Dendritic cell treated with granulocyte-macrophage colony-stimulating factor and Interleukin-4, amounts not matched to agents 40 ng/mL and 50 ng/mL, for 4 days (primary cell): Measurements from ENCODE around the gene APBA2.

Source experiments
- H3K27ac Mint-ChIP-seq: one replicate; pipeline ENCODE4 v1.8.0; 2022; ENCODE audit warnings: mild to moderate bottlenecking, mixed read lengths
- H3K27me3 Mint-ChIP-seq: one replicate; pipeline ENCODE4 v1.8.0; 2022; ENCODE audit warnings: mild to moderate bottlenecking, mixed read lengths
- H3K36me3 Mint-ChIP-seq: one replicate; pipeline ENCODE4 v1.8.0; 2022; ENCODE audit warnings: low read depth, mixed read lengths
- H3K4me1 Mint-ChIP-seq: one replicate; pipeline ENCODE4 v1.8.0; 2022; ENCODE audit warnings: low read depth, mixed read lengths
- H3K4me3 Mint-ChIP-seq: one replicate; pipeline ENCODE4 v1.8.0; 2022; ENCODE audit warnings: mild to moderate bottlenecking, moderate library complexity, mixed read lengths
- H3K9me3 Mint-ChIP-seq: one replicate; pipeline ENCODE4 v1.8.0; 2022; ENCODE audit warnings: mixed read lengths
- intact Hi-C: fragments of 100-400 bp; cut with micrococcal nuclease; formaldehyde crosslinking; loops from one replicate; pipeline ENCODE4 v1.15.0; 2022

The APBA2 gene

DNA sequence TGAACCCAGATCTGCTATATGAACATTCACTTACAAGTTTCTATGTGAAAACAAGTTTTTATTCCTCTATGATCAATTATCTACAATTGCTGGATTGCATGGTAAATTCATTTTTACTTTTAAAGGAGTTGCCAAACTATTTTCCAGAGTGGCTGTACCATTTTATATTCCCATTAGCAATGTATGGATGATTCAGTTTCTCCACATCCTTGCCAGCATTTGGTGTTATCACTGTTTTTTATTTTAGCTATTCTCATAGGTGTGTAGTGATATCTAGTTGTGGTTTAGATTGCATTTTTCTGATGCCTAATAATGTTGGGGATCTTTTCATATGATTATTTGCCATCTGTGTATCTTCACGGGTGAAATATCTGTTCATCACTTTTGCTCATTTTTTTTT, 78.3 kb downstream of the APBA2 start:
- H3K27me3 Mint-ChIP-seq = peaks cover 7% of the 10 kb centered on the region
- H3K4me1 Mint-ChIP-seq = no peaks in the 10 kb centered on the region
- H3K27ac Mint-ChIP-seq = no peak overlapping the region

DNA sequence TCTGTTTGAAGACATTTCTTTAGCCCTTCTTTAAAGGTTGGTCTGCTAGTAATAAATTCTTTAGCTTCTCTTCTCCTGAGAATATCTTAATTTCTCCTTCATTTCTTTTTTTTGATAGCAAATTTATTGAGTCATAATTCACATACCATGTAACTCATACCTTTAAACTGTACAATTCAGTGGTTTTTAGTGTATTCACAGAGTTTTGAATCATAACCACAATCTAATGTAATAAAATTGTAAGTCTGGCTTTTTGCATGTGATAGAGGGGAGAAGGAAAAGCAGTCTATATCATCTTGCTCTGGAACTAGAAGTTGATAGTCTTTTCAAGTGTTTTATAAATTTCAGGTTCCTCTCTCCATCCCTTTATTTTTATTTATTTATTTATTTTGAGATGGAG, 81.3 kb downstream of the APBA2 start:
- no peaks in the 10 kb centered on the region for H3K4me1 Mint-ChIP-seq
- H3K27ac Mint-ChIP-seq = no peak overlapping the region
- intact Hi-C loops = no loop called here
- no peaks in the 10 kb centered on the region for H3K36me3 Mint-ChIP-seq
- no peaks in the 10 kb centered on the region for H3K9me3 Mint-ChIP-seq
- peaks cover 5% of the 10 kb centered on the region for H3K27me3 Mint-ChIP-seq
- no peak overlapping the region for H3K4me3 Mint-ChIP-seq

More for the DNA sequence above, 78.3 kb downstream of the APBA2 start:
- Mint-ChIP-seq H3K36me3 (no peaks in the 10 kb centered on the region), H3K9me3 (no peaks in the 10 kb centered on the region), H3K4me3 (no peak overlapping the region)
- intact Hi-C loops = no loop called here

DNA sequence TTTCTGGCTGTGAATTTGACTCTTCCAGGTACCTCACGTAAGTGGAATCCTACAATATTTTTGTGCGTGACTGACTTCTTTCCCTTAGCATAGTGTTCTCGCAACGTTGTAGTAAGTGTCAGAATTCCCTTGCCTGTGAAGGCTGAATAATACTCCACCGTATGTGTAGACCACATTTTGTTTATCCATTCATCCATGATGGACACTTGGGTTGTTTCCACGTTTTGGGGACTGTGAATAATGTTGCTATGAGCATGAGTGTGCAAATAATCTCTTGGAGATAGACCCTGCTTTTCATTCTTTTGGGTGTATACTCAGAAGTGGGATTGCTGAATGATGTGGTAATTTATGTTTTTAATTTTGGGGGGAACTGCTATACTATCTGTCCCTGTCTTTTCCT, 82.2 kb downstream of the APBA2 start:
- Mint-ChIP-seq H3K4me1 (no peaks in the 10 kb centered on the region), H3K27ac (no peak overlapping the region), H3K27me3 (peaks cover 6% of the 10 kb centered on the region), H3K9me3 (no peaks in the 10 kb centered on the region), H3K36me3 (no peaks in the 10 kb centered on the region), H3K4me3 (no peak overlapping the region)
- intact Hi-C loops = no loop called here

DNA sequence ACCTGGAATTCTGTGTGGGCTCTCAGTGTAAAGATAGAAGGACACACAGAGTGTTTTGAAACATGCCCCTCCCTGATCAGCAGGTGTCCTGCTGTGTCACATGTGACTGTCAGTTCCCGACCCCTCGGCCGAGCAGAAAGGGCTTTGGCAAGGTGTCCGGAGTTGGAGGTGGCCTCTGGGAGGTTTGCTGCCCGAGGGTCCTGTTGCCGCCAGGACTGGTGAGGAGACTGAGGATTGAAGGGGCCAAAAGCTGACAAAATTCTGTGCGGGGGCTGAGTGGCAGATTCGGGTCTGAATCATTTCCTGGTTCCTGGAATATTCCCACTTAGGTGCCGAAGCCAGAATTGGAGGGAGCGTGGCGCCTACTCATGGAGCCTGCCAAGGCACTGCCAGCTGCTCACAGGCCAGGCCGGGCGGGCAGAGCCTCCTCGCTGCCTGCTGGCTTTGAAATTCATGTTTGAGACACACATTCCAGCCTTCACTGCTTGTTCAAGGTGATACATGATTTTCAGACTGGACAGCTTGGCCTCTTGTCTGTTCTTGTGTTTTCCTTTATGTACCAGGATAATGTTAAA, 83.8 kb downstream of the APBA2 start:
- no peak overlapping the region for H3K4me3 Mint-ChIP-seq
- no peak overlapping the region for H3K27ac Mint-ChIP-seq
- no peaks in the 10 kb centered on the region for H3K9me3 Mint-ChIP-seq
- no peaks in the 10 kb centered on the region for H3K36me3 Mint-ChIP-seq
- peaks cover 8% of the 10 kb centered on the region for H3K27me3 Mint-ChIP-seq
- H3K4me1 Mint-ChIP-seq = no peaks in the 10 kb centered on the region
- intact Hi-C loops = no loop called here

DNA sequence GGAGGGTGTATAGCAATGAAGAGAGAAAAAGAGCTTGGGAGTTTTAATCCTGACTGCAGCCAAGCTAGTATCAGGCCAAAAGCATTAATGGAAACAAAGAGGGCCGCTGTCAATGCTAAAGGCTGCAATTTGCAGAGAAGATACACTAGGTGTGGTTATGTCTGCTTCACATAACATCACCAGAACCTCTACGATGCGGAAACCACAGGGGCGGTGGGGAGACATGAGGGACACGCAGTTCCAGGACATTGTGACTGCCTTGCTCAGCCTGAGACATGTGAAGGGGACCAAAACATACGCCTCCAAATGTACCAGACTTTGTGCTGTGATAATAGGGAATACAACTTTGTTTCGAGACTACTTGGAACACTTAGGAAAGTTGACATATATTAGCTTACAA, 88.4 kb downstream of the APBA2 start:
- intact Hi-C loops = no loop called here
- Mint-ChIP-seq H3K36me3 (no peaks in the 10 kb centered on the region), H3K9me3 (no peaks in the 10 kb centered on the region), H3K27me3 (peaks cover 3% of the 10 kb centered on the region), H3K4me3 (no peak overlapping the region), H3K27ac (no peak overlapping the region), H3K4me1 (no peaks in the 10 kb centered on the region)

DNA sequence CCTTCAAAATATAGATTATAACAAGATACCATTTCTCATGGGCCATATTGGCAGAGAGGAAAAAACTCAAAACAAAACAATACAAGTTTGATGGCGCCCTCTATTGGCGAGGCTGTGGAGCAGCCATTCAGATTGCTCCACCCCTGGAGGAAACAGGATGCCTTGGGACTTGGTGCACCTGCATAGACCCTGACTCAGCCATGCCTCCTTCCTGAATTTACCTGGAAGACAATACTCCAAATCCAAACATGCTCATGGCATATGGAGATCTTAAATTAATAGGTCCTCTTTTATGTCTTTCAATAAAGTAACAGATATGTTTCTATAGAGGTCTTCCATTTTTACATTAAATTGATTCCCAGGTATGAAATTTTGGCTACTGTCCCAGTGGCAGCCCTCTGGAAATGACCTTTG, 90.0 kb downstream of the APBA2 start:
- Mint-ChIP-seq H3K36me3 (no peaks in the 10 kb centered on the region), H3K27me3 (peaks cover 5% of the 10 kb centered on the region), H3K4me1 (no peaks in the 10 kb centered on the region), H3K4me3 (no peak overlapping the region), H3K27ac (no peak overlapping the region), H3K9me3 (no peaks in the 10 kb centered on the region)
- intact Hi-C loops = no loop called here

DNA sequence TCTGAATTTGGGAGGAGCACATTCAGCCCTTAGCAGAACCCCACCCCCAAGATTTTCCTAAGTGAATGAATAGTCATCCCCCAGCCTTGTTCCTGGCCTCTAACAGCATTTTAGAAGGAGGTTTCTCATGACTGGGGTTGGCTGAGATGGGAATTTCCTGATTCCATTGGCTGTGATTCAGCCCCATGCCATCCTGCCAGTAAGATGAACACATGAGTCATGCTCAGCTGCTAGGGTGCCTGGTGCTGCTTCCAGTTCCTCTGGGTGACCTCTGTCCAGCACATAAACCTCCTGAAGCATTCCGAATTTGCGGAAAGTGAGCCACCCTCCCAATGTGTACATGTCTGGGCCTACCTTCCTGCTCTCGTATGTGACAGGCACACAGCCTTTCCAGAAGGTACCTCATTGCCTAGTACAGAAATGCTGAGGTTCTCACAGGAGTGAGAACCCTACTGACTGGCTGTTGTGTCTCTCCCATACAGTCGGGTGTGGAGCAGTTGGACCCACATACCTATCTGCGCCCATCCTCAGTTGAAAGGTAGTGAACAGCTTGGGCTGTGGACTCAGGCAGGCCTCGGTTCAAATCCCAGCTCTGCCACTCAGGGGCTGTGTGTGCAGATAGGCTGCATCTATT, 91.7 kb downstream of the APBA2 start:
- Mint-ChIP-seq H3K9me3 (no peaks in the 10 kb centered on the region), H3K4me3 (no peak overlapping the region), H3K36me3 (no peaks in the 10 kb centered on the region), H3K27ac (no peak overlapping the region), H3K4me1 (no peaks in the 10 kb centered on the region), H3K27me3 (peaks cover 5% of the 10 kb centered on the region)
- intact Hi-C loops = no loop called here

DNA sequence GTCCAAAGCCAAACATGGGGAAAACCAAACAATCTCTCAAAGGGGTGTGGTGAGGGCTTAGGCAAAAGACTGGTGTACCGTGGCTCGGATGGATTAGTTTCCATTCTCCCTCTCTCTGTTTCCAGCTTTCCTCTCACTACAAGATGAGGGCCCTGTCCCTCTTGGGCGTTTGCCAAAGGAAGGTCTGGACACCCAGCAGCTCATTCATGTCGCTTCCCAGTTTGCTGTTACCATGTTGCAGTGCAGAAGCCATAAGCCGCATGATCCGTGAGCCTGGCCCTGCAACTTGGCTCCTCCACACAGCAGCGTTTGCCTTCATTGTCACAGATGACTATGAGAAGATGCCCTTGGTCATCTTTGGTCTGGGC, 92.2 kb downstream of the APBA2 start:
- Mint-ChIP-seq H3K4me1 (no peaks in the 10 kb centered on the region), H3K27ac (no peak overlapping the region), H3K27me3 (peaks cover 3% of the 10 kb centered on the region), H3K9me3 (no peaks in the 10 kb centered on the region), H3K4me3 (no peak overlapping the region), H3K36me3 (no peaks in the 10 kb centered on the region)
- intact Hi-C loops = no loop called here

DNA sequence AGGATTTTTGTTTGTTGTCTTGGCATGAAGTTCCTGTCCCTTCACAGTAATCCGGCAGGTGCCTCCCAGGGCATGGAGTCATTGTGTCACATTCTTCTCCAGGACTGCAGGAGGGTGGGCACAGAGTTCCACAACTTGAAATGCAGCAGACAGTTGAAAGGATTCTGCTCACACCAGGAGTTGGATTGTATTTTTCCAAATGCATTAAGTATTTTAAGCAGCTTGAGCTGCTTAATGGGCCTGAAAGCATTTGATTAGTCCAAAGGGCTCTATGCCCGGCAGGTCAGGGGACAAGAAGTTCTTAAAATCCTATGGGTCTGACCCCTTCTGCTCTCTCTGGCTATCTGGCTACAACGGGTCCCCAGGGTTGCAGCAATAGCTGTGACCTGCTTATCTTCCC, 92.9 kb downstream of the APBA2 start:
- Mint-ChIP-seq H3K9me3 (no peaks in the 10 kb centered on the region), H3K27ac (no peak overlapping the region), H3K36me3 (no peaks in the 10 kb centered on the region), H3K27me3 (peaks cover 3% of the 10 kb centered on the region), H3K4me1 (no peaks in the 10 kb centered on the region), H3K4me3 (no peak overlapping the region)
- intact Hi-C loops = no loop called here

DNA sequence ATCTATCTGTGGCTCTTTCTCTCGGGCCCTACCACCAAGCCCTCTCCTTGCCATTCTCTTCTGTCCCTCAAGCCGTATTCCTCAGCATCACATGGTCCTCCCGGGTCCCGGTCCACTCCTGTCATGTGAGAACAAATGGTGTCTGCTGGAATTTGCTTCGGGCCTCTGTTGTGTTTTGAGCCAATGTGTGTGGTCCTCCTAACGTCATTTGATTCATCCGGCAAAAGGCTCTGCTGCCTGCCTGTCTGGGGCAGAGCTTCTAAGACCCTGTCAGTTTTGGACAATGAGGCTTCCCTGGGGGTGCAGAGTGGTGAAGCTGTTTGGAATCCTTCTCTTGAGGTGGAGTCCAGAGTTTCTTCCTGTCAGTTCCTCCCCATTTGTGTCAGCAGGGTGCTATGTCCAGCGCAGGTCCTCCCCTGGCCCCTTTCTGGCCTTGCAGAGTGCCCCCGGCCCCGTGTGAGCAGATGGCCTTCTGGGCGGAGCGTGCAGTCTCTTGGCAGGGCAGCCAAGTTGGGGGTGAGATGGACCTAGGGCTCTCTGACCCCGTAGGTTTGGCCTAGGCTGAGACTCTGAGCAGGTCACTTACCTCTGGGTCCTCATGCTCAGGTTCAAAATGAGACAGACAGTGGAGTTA, 93.6 kb downstream of the APBA2 start:
- Mint-ChIP-seq H3K27me3 (peaks cover 4% of the 10 kb centered on the region), H3K4me1 (no peaks in the 10 kb centered on the region)
- intact Hi-C loops = no loop called here

DNA sequence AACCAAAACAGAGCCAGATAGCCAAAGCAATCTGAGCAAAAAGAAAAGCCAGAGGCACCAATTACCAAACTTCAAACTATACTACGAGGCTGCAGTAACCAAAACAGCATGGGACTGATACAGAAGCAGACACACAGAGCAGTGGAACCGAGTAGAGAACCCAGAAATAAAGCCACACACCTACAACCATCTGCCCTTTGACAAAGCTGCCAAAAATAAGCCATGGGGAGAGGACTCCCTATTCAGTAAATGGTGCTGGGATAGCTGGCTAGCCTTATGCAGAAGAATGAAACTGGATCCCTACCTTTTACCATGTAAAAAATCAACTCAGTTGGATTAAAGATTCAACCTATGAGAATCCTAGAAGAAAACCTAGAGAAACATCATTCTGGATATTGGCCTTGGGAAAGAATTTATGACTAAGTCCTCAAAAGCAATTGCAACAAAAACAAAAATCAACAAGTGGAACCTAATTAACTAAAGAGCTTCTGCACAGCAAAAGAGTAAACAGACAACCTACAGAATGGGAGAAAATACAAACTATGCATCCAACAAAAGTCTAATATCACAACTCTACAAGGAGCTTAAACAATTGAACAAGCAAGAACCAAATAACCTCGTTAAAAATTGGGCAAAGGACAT, 95.1 kb downstream of the APBA2 start:
- no peak overlapping the region for H3K4me3 Mint-ChIP-seq
- intact Hi-C loops = no loop called here
- no peaks in the 10 kb centered on the region for H3K4me1 Mint-ChIP-seq
- no peak overlapping the region for H3K27ac Mint-ChIP-seq
- H3K9me3 Mint-ChIP-seq = no peaks in the 10 kb centered on the region
- no peaks in the 10 kb centered on the region for H3K36me3 Mint-ChIP-seq
- peaks cover 9% of the 10 kb centered on the region for H3K27me3 Mint-ChIP-seq

More for the DNA sequence above, 93.6 kb downstream of the APBA2 start:
- Mint-ChIP-seq H3K4me3 (no peak overlapping the region), H3K27ac (no peak overlapping the region), H3K36me3 (no peaks in the 10 kb centered on the region), H3K9me3 (no peaks in the 10 kb centered on the region)

DNA sequence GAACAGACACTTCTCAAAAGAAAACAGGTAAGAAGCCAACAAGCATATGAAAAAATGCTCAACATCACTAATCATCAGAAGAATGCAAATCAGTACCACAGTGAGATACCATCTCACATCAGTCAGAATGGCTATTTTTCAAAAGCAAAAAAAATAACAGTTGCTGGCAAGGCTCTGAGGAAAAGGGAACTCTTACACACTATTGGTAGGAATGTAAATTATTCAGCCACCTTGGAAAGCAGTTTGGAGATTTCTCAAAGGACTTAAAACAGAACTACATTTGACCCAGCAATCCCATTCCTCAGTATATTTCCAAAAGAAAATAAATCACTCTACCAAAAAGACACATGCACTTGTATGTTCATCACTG, 95.6 kb downstream of the APBA2 start:
- H3K4me1 Mint-ChIP-seq = no peaks in the 10 kb centered on the region
- intact Hi-C loops = no loop called here
- peaks cover 9% of the 10 kb centered on the region for H3K27me3 Mint-ChIP-seq
- H3K36me3 Mint-ChIP-seq = no peaks in the 10 kb centered on the region
- no peaks in the 10 kb centered on the region for H3K9me3 Mint-ChIP-seq
- no peak overlapping the region for H3K4me3 Mint-ChIP-seq
- H3K27ac Mint-ChIP-seq = no peak overlapping the region

DNA sequence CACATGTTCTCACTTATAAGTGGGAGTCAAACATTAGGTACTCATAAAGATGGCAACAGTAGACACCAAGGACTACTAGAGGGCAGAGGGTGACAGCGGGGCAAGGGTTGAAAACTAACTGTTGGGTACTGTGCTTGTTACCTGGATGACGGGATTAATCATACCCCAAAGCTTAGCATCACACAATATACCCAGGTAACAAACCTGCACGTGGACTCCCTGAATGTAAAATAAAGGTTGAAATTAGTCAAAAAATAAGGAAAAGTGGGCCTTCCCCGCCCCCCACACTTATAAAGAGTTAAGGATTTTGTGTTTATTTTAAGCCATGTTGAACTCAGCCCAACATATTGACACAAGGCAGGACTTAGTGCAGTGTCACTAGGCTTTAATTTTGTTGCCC, 96.1 kb downstream of the APBA2 start:
- intact Hi-C loops = no loop called here
- H3K4me3 Mint-ChIP-seq = no peak overlapping the region
- H3K27me3 Mint-ChIP-seq = peaks cover 9% of the 10 kb centered on the region
- H3K27ac Mint-ChIP-seq = no peak overlapping the region
- no peaks in the 10 kb centered on the region for H3K4me1 Mint-ChIP-seq
- H3K9me3 Mint-ChIP-seq = no peaks in the 10 kb centered on the region
- H3K36me3 Mint-ChIP-seq = no peaks in the 10 kb centered on the region

DNA sequence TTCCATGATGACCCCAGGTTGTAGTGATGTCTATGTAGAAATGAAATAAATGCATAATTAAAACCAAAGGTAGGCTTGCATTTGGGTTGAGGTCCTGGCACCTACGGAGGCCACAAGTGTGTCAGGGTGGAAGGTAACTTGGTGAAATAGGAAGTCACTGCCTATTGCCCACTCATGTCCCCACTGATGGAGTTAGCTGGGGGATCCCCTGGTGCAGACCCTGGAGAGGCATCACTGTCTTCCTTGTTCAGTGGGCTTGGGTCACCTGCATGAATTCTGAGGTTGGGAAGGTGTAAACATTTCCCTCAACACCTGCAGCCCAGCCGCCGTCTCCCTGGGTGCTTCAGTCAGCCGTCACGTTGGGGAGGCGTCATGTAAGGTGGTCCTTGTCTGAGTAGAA, 97.1 kb downstream of the APBA2 start:
- no peak overlapping the region for H3K27ac Mint-ChIP-seq
- H3K4me1 Mint-ChIP-seq = no peaks in the 10 kb centered on the region
- no peaks in the 10 kb centered on the region for H3K36me3 Mint-ChIP-seq
- no peaks in the 10 kb centered on the region for H3K9me3 Mint-ChIP-seq
- intact Hi-C loops = no loop called here
- peaks cover 9% of the 10 kb centered on the region for H3K27me3 Mint-ChIP-seq
- no peak overlapping the region for H3K4me3 Mint-ChIP-seq
